ENCODE results near the gene CDK8.

Gene CDK8

DNA sequence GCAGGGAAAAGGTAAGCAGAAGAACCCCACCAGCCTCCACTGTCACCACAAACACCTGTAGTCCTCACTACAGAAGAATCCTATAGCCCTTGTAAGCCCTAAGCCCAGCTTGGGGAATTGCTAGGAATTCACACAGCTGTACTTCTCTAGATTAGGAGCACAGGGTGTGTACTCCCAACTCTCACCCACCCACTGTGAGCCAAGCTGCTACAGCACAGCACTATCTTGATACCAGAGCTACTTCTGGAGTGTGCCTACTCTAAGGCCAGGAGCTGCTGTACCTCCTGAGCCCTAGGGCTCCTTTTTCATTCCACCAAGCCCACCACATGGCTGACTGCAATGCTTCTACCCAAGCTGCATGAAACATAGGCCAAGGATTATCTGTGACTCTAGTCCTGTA, 181.2 kb downstream of the CDK8 start:
- Mint-ChIP-seq H3K4me3 (no peak overlapping the region), H3K27ac (no peak overlapping the region), H3K9me3 (peaks cover 35% of the 10 kb centered on the region), H3K36me3 (ENCODE audit: low read depth) (no peaks in the 10 kb centered on the region), H3K27me3 (no peaks in the 10 kb centered on the region), H3K4me1 (ENCODE audit: low read depth) (no peaks in the 10 kb centered on the region)
- intact Hi-C loops (cut with micrococcal nuclease) = no loop called here

DNA sequence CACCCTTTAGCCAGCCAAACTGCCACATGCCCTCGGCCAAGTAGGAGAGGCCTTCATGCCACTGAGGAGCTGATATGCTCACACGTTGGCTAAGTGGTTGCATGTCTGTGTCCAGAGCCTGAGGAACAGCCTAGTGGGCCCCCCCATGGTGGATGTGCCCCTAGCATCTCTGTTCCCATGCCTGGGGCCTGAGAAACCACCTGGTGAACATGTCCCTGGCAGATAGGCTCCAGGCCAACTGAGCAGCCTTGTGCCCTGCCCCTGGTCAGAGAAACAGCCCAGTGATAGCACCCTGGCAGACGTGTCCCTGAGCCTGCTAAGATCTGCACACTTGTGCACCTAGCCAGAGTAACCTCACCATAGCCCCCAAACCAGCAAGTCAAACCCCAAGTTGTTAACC, 181.7 kb downstream of the CDK8 start:
- Mint-ChIP-seq H3K36me3 (ENCODE audit: low read depth) (no peaks in the 10 kb centered on the region), H3K9me3 (peaks cover 35% of the 10 kb centered on the region), H3K4me3 (no peak overlapping the region), H3K27me3 (no peaks in the 10 kb centered on the region), H3K4me1 (ENCODE audit: low read depth) (no peaks in the 10 kb centered on the region), H3K27ac (no peak overlapping the region)
- intact Hi-C loops (cut with micrococcal nuclease) = no loop called here

DNA sequence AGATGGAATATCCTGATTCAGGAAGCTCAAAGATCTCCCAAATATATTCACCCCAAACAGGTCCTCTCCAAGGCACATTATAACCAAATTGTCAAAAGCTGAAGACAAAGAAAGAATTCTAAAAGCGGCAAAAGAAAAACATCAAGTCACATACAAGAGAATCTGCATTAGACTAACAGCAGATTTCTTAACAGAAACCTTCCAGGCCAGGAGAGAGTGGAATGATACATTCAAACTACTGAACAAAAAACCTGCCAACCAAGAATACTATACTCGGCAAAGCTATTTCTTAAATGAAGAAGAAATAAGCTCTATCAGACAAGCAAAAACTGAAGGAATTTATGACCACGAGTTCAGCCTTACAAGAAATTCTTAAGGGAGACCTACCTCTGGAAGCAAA, 183.0 kb downstream of the CDK8 start:
- peaks cover 35% of the 10 kb centered on the region for H3K9me3 Mint-ChIP-seq
- H3K36me3 Mint-ChIP-seq (ENCODE audit: low read depth) = no peaks in the 10 kb centered on the region
- no peak overlapping the region for H3K27ac Mint-ChIP-seq
- intact Hi-C loops (cut with micrococcal nuclease) = no loop called here
- H3K4me1 Mint-ChIP-seq (ENCODE audit: low read depth) = no peaks in the 10 kb centered on the region
- H3K4me3 Mint-ChIP-seq = no peak overlapping the region
- no peaks in the 10 kb centered on the region for H3K27me3 Mint-ChIP-seq

DNA sequence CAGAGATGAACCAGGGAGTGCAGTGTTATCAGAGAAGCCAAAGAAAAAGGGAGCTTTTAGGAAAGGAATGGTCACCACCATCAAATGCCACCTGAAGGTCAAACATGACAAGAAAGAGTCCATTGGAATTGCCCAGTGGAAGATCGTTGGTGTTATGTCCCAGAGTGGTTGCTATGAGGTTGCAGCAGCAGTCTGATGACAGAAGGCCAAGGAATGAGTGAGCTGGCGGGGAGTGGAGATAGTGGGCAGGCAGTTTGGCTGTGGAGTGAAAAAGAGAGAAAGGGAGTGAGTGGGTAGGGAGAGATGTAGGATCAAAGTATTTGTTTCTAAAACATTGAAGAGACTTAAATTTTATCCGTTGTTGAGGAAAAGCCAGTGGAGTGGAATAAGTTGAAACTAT, 186.2 kb downstream of the CDK8 start:
- Mint-ChIP-seq H3K9me3 (peaks cover 21% of the 10 kb centered on the region), H3K27me3 (no peaks in the 10 kb centered on the region), H3K4me1 (ENCODE audit: low read depth) (no peaks in the 10 kb centered on the region), H3K27ac (no peak overlapping the region), H3K4me3 (no peak overlapping the region), H3K36me3 (ENCODE audit: low read depth) (no peaks in the 10 kb centered on the region)
- intact Hi-C loops (cut with micrococcal nuclease) = no loop called here

DNA sequence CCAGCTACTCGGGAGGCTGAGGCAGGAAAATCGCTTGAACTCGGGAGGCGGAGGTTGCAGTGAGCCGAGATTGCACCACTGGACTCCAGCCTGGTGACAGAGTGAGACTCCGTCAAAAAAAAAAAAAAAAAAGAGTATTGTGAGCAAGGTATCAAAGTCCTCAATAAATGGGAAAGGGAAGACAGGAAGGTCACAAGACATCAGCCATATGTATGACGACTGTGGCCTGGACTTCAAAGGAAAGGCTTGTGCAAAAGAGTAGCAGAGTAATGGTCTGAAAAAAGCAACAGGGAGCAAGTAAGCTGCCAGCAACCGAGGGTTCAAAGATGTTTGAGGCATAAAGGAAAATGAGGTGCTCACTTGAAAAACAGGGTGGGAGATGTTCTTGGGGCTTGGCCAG, 187.5 kb downstream of the CDK8 start:
- H3K36me3 Mint-ChIP-seq (ENCODE audit: low read depth) = no peaks in the 10 kb centered on the region
- H3K4me1 Mint-ChIP-seq (ENCODE audit: low read depth) = no peaks in the 10 kb centered on the region
- intact Hi-C loops (cut with micrococcal nuclease) = no loop called here
- H3K27ac Mint-ChIP-seq = no peak overlapping the region
- H3K9me3 Mint-ChIP-seq = peaks cover 8% of the 10 kb centered on the region
- H3K4me3 Mint-ChIP-seq = no peak overlapping the region
- H3K27me3 Mint-ChIP-seq = peaks cover 1% of the 10 kb centered on the region

DNA sequence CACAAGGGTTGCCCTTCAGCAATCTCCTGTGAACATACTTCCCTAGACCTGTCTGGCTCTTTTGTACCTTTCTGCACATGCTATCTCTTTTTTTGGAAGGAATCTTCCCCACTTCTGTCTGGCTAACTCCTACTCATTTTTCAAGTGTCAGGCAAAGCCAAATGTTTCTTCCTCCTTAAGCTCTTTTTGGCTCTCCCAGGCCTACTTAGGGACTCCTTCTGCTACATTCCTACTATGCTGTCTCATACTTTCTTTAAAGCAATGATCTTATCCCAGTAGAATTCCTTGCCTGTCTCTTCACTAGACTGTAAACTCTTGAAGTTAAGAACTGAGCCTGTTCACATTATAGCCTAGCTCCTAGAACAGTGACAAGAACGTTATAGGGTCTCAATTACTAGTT, 188.6 kb downstream of the CDK8 start:
- intact Hi-C loops (cut with micrococcal nuclease) = no loop called here
- Mint-ChIP-seq H3K27me3 (peaks cover 1% of the 10 kb centered on the region), H3K36me3 (ENCODE audit: low read depth) (no peaks in the 10 kb centered on the region), H3K4me3 (no peak overlapping the region), H3K4me1 (ENCODE audit: low read depth) (no peaks in the 10 kb centered on the region), H3K27ac (no peak overlapping the region), H3K9me3 (no peaks in the 10 kb centered on the region)

DNA sequence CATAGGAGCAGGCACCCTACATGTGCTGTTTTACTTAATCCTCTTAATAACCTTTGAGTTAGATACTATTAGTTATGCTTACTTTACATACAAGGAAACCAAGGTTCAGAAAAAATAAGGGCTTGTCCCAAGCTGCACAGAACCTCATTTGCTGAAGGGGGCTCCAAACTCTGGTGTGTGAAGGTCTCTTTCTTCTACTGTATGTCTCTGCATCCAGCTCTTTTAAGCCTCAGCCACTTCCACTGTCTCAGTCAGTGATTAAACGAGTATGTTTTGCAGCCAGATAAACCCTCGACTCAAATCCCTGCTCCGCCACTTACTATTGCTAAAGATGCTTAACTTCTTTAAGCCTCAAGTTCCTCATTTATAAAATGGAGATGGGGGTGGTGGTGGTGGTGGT, 191.2 kb downstream of the CDK8 start:
- no peak overlapping the region for H3K4me3 Mint-ChIP-seq

DNA sequence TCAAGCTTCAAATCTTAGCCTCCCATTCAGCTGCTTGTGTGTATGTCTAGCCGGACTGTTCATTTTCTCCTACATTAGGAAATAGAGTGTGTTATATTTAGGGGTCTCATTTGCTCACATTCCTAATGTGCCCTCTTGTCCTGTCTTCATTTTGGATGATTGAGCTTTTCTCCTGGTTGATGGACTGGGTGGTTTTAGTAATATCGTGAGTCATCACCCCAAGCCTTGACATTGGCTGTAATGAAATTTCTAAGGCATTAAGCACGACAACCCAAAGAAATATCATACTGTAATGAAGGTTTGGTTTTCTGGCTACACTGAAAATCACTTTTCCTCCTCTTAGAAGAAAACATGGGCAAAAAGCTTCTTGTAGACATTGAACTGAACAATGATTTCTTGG, 192.8 kb downstream of the CDK8 start:
- Mint-ChIP-seq H3K4me1 (ENCODE audit: low read depth) (no peaks in the 10 kb centered on the region), H3K27me3 (peaks cover 3% of the 10 kb centered on the region), H3K27ac (no peak overlapping the region), H3K36me3 (ENCODE audit: low read depth) (no peaks in the 10 kb centered on the region), H3K4me3 (no peak overlapping the region), H3K9me3 (no peaks in the 10 kb centered on the region)
- intact Hi-C loops (cut with micrococcal nuclease) = no loop called here

More for the DNA sequence above, 191.2 kb downstream of the CDK8 start:
- H3K4me1 Mint-ChIP-seq (ENCODE audit: low read depth) = no peaks in the 10 kb centered on the region
- H3K9me3 Mint-ChIP-seq = no peaks in the 10 kb centered on the region
- intact Hi-C loops (cut with micrococcal nuclease) = no loop called here
- H3K27ac Mint-ChIP-seq = no peak overlapping the region
- no peaks in the 10 kb centered on the region for H3K36me3 Mint-ChIP-seq (ENCODE audit: low read depth)
- H3K27me3 Mint-ChIP-seq = peaks cover 1% of the 10 kb centered on the region

DNA sequence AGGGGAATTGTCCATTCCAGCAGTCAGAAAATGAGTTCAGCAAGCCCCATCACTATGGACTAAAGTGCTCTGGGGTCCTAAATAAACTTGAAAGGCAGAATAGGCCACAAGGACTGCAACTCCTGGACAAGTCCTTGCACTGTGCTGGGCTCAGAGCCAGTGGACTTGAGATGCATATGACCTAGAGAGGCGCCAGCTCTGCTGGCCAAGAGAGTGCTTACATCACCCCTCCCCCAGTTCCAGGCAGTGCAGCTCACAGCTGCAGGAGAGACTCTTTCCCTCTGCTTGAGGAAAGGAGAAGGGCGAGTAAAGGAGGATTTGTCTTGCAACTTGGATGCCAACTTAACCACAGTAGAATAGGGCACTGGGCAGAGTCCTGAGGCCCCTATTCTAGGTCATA, 194.1 kb downstream of the CDK8 start:
- H3K27me3 Mint-ChIP-seq = peaks cover 3% of the 10 kb centered on the region
- H3K4me3 Mint-ChIP-seq = no peak overlapping the region
- H3K4me1 Mint-ChIP-seq (ENCODE audit: low read depth) = no peaks in the 10 kb centered on the region
- intact Hi-C loops (cut with micrococcal nuclease) = no loop called here
- H3K9me3 Mint-ChIP-seq = no peaks in the 10 kb centered on the region
- H3K36me3 Mint-ChIP-seq (ENCODE audit: low read depth) = no peaks in the 10 kb centered on the region
- H3K27ac Mint-ChIP-seq = no peak overlapping the region

DNA sequence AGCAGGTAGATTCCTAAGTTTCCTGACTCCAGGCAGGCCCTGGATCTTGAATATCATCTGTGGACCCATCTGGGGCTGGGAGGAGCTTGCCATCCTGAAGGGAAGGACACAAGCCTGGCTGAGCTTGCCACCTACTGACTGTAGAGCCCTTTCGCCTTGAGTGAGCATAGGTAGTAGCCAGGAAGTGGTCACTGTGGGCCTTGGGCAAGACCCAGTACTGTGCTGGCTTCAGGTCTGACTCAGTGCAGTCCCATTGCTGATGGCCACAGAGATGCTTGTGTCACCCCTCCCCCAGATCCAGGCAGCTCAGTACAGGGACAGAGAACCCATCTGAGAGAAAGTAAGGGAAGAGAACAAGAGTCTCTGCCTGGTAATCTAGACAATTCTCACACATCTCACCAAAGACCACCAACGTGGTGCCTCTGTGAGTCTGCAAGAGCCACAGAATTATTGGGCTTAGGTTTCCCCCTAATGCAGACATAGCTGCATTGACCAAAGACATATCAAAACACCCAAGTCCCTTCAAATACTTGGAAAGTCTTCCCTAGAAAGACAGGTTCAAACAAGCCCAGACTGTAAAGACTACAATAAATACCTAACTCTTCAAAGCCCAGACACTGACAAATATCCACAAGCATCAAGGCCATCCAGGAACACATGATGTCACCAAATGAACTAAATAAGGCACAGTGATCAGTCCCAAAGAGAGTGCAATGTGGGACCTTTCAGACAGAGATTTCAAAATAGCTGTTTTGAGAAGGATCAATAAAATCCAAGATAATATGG, 195.3 kb downstream of the CDK8 start:
- Mint-ChIP-seq H3K4me1 (ENCODE audit: low read depth) (no peaks in the 10 kb centered on the region), H3K27me3 (peaks cover 3% of the 10 kb centered on the region), H3K9me3 (no peaks in the 10 kb centered on the region), H3K36me3 (ENCODE audit: low read depth) (no peaks in the 10 kb centered on the region), H3K4me3 (no peak overlapping the region), H3K27ac (no peak overlapping the region)
- intact Hi-C loops (cut with micrococcal nuclease) = no loop called here

Measured in dendritic cell treated with granulocyte-macrophage colony-stimulating factor and Interleukin-4, amounts not matched to agents 40 ng/mL and 50 ng/mL, for 4 days (primary cell).